ENCODE measurements around the gene ZNF324B.
A peak's percentile ranks its signal among the peaks of the same experiment; 100 is the strongest.
"Not testable (repeated sequence)": the region's sequence is repeated elsewhere in the genome, so short reads cannot be mapped to it uniquely, and the experiment has no call there.

Gene ZNF324B

GRCh38 chr19:58453743-58454142 is 2.3 kb downstream of the ZNF324B start:
- H3K4me3 ChIP-seq (ENCODE audit: low read depth, low read length): no peak overlapping the region

- H3K4me3 ChIP-seq (ENCODE audit: low read depth, low read length): no peak overlapping the region
Measured at GRCh38 chr19:58455306-58455705, 3.9 kb downstream of the ZNF324B start.

- no peak overlapping the region for H3K4me3 ChIP-seq (ENCODE audit: low read depth, low read length)
Measured at GRCh38 chr19:58456111-58456510, 4.7 kb downstream of the ZNF324B start.

- no peak overlapping the region for H3K4me3 ChIP-seq (ENCODE audit: low read depth, low read length)
Measured at GRCh38 chr19:58460039-58460438, 8.6 kb downstream of the ZNF324B start.

GRCh38 chr19:58466089-58466759 is 14.8 kb downstream of the ZNF324B start:
- peak overlapping the region; percentile 25 for H3K4me3 ChIP-seq (ENCODE audit: low read depth, low read length)

GRCh38 chr19:58466760-58467589 is 15.6 kb downstream of the ZNF324B start, which contains the start of gene ZNF324:
TSS of gene ZNF324 (plus strand) at chr19:58467080. CDS start at chr19:58469186, 2,106 bp downstream.
- peak within 1 kb of the TSS; percentile 81 for H3K4me3 ChIP-seq (ENCODE audit: low read depth, low read length)

- H3K4me3 ChIP-seq (ENCODE audit: low read depth, low read length): no peak overlapping the region
Measured at GRCh38 chr19:58468216-58468839, 16.9 kb downstream of the ZNF324B start.

GRCh38 chr19:58469241-58470013 is 18.0 kb downstream of the ZNF324B start:
- H3K4me3 ChIP-seq (ENCODE audit: low read depth, low read length): no peak overlapping the region

GRCh38 chr19:58470837-58471543 is 19.6 kb downstream of the ZNF324B start:
- H3K4me3 ChIP-seq (ENCODE audit: low read depth, low read length): not testable (repeated sequence)

- no peak overlapping the region for H3K4me3 ChIP-seq (ENCODE audit: low read depth, low read length)
Measured at GRCh38 chr19:58471736-58472135, 20.3 kb downstream of the ZNF324B start.

- H3K4me3 ChIP-seq (ENCODE audit: low read depth, low read length): no peak overlapping the region
Measured at GRCh38 chr19:58473775-58474174, 22.4 kb downstream of the ZNF324B start.

GRCh38 chr19:58474291-58474996 is 23.0 kb downstream of the ZNF324B start:
- no peak overlapping the region for H3K4me3 ChIP-seq (ENCODE audit: low read depth, low read length)

GRCh38 chr19:58474997-58475713 is 23.7 kb downstream of the ZNF324B start:
- H3K4me3 ChIP-seq (ENCODE audit: low read depth, low read length): peak overlapping the region; percentile 73

GRCh38 chr19:58475714-58476497 is 24.5 kb downstream of the ZNF324B start, which contains the start of gene ZNF446:
TSS of gene ZNF446 (plus strand) at chr19:58476352. CDS start at chr19:58477219, 867 bp downstream.
- peak within 1 kb of the TSS; percentile 73 for H3K4me3 ChIP-seq (ENCODE audit: low read depth, low read length)

- peak overlapping the region; percentile 73 for H3K4me3 ChIP-seq (ENCODE audit: low read depth, low read length)
Measured at GRCh38 chr19:58476498-58477015, 25.1 kb downstream of the ZNF324B start.

GRCh38 chr19:58477130-58477529 is 25.7 kb downstream of the ZNF324B start:
- H3K4me3 ChIP-seq (ENCODE audit: low read depth, low read length): no peak overlapping the region

- no peak overlapping the region for H3K4me3 ChIP-seq (ENCODE audit: low read depth, low read length)
Measured at GRCh38 chr19:58477871-58478270, 26.4 kb downstream of the ZNF324B start.

GRCh38 chr19:58479303-58479702 is 27.9 kb downstream of the ZNF324B start:
- no peak overlapping the region for H3K4me3 ChIP-seq (ENCODE audit: low read depth, low read length)

Data from iPS-11a (cell line).